BJ (cell line): ENCODE data around the gene POLE. TPM values are rescaled to one million over a fixed set of nuclear protein-coding genes. Genes with fewer than 3 reads are reported as not detected.

Experiments
- CTCF ChIA-PET: fragments of 350-600 bp; formaldehyde crosslinking; extraction: SDS; loops from one replicate; lab custom pipeline; 2021; ENCODE audit warnings: antibody characterized with exemption, inconsistent platforms; lab: Yijun Ruan, JAX
- POLR2A ChIA-PET: fragments of 300-600 bp; sonication (Branson Sonifier 250); formaldehyde crosslinking; extraction: SDS; loops from one replicate; lab custom pipeline; 2021; ENCODE audit warnings: antibody characterized with exemption; lab: Charles Lee
- DNase-seq: peaks from one replicate; pipeline ENCODE4 v3.0.0-alpha.2; 2011; ENCODE audit warnings: low read depth
- H3K27me3 ChIP-seq: 2 replicates; pipeline ENCODE4 v1.6.0; 2011; ENCODE audit warnings: low read length; ENCODE audit not compliant: control insufficient read depth, insufficient read depth
- H3K36me3 ChIP-seq: 2 replicates; pipeline ENCODE4 v1.5.1; 2011; ENCODE audit warnings: low read length; ENCODE audit not compliant: control insufficient read depth, insufficient read depth
- H3K4me3 ChIP-seq: 2 replicates; pipeline ENCODE4 v1.5.1; 2011; ENCODE audit warnings: low read depth, mild to moderate bottlenecking, control low read depth, low read length
- CTCF ChIP-seq: IDR thresholded peaks from 2 replicates; pipeline ENCODE4 v1.5.1; 2011; ENCODE audit warnings: low read depth, mild to moderate bottlenecking, control low read depth, inconsistent platforms, low read length, moderate library complexity; ENCODE audit not compliant: insufficient read depth
- polyA plus RNA-seq: library from polyadenylated mRNA; depleted of rRNA; stranded (reverse); fragments of >200 nt; gene quantifications from 2 replicates; pipeline ENCODE4 v1.2.3, GENCODE V29; 2011

The POLE gene
- polyA plus RNA-seq, 1 experiment, result 17.7 TPM

- H3K4me3 ChIP-seq, result no peak overlapping the region
- POLR2A ChIA-PET, result no interaction called here
Observed at GRCh38 chr12:132690112-132690511, 3.0 kb upstream of the POLE start.

GRCh38 chr12:132689227-132689626 is 2.1 kb upstream of the POLE start:
- POLR2A ChIA-PET, result no interaction called here
- Histone ChIP-seq H3K4me3 (no peak overlapping the region), H3K36me3 (no peaks in the 10 kb centered on the region), H3K27me3 (no peaks in the 10 kb centered on the region)
- no peak for TF ChIP-seq CTCF
- DNase-seq, result no peak
- CTCF ChIA-PET, result no interaction called here

More at GRCh38 chr12:132690112-132690511, 3.0 kb upstream of the POLE start:
- H3K36me3 ChIP-seq, result no peaks in the 10 kb centered on the region
- no peaks in the 10 kb centered on the region for H3K27me3 ChIP-seq
- no peak for DNase-seq
- CTCF ChIA-PET, result no interaction called here
- no peak for TF ChIP-seq CTCF

- ChIA-PET POLR2A (no interaction called here), CTCF (no interaction called here)
- Histone ChIP-seq H3K36me3 (no peaks in the 10 kb centered on the region), H3K4me3 (peak overlapping the region; percentile 71), H3K27me3 (no peaks in the 10 kb centered on the region)
- TF ChIP-seq CTCF, result no peak
- no peak for DNase-seq
Observed at GRCh38 chr12:132686825-132687210, 324 bp downstream of the POLE start.

GRCh38 chr12:132685400-132685799 is 1.7 kb downstream of the POLE start:
- Histone ChIP-seq H3K36me3 (no peaks in the 10 kb centered on the region), H3K4me3 (no peak overlapping the region), H3K27me3 (no peaks in the 10 kb centered on the region)
- no peak for TF ChIP-seq CTCF
- DNase-seq, result no peak
- ChIA-PET CTCF (no interaction called here), POLR2A (no interaction called here)

DNA sequence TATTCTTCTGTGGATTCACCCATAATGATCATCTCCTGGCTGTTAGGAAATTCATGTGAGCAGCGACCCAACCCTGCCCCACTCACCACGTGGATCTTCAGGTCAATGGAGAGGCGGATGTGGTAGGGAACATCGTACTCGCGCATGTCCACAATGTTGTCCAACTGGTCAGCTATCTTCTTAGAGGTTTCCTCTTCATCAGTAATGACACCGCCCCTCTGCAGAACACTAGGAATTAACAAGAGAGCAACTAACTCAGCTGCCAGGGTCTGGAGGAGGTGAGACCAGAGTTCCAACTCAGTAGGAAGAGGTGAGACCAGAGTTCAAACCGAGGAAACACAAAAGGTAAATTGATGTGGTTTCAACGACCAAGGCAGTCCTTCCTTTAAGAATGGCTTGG is 9.7 kb downstream of the POLE start:
- H3K36me3 ChIP-seq, result peaks cover 4% of the 10 kb centered on the region
- no peak overlapping the region for H3K4me3 ChIP-seq
- TF ChIP-seq CTCF, result no peak
- CTCF ChIA-PET, result no interaction called here
- no peaks in the 10 kb centered on the region for H3K27me3 ChIP-seq
- POLR2A ChIA-PET, result no interaction called here
- DNase-seq, result no peak
